ENCODE results near the gene CHRM2. TPM values are rescaled to one million over a fixed set of nuclear protein-coding genes. Genes with fewer than 3 reads are reported as not detected.

CHRM2 gene
- total RNA-seq, 4 donors from 2014 or later = 0.49 to 5.6 TPM; not detected in 2

DNA sequence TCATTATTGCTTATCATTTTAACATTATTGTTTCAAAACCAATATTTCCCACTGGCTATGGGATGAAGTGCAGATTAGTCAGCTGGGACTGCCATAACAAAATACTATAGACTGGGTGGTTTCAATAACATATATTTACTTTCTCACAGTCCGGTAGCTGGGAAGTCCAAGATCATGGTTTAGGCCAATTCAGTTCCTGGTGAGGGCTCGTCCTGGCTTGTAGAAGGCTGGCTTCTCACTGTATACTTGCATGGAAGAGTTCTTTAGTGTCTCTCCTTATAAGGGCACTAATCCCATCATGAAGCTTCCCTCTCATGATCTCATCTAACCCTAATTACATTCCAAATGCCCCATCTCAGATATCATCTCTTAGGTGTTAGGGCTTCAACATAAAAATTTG lies 101.3 kb downstream of the CHRM2 start:
- Histone ChIP-seq H3K27me3 (no peaks in the 10 kb centered on the region), H3K27ac (no peak overlapping the region), H3K4me1 (no peaks in the 10 kb centered on the region), H3K9me3 (no peaks in the 10 kb centered on the region), H3K4me3 (no peak overlapping the region), H3K36me3 (no peaks in the 10 kb centered on the region)
- DNase-seq = no peak
- TF ChIP-seq POLR2A (IDR thresholded peaks at IDR 0.05) = no peak
- TF ChIP-seq CTCF (IDR thresholded peaks at IDR 0.05) = no peak
- intact Hi-C loops (cut with DNase I; ENCODE audit: low total_unique reads) = no loop called here

GRCh38 chr7:136971776-136972175 lies 103.3 kb downstream of the CHRM2 start:
- intact Hi-C loops (cut with DNase I; ENCODE audit: low total_unique reads) = no loop called here
- Histone ChIP-seq H3K9me3 (no peaks in the 10 kb centered on the region), H3K4me3 (no peak overlapping the region), H3K4me1 (no peaks in the 10 kb centered on the region), H3K36me3 (no peaks in the 10 kb centered on the region), H3K27me3 (no peaks in the 10 kb centered on the region), H3K27ac (no peak overlapping the region)
- no peak for TF ChIP-seq POLR2A (IDR thresholded peaks at IDR 0.05)
- TF ChIP-seq CTCF (IDR thresholded peaks at IDR 0.05) = no peak
- no peak for DNase-seq

DNA sequence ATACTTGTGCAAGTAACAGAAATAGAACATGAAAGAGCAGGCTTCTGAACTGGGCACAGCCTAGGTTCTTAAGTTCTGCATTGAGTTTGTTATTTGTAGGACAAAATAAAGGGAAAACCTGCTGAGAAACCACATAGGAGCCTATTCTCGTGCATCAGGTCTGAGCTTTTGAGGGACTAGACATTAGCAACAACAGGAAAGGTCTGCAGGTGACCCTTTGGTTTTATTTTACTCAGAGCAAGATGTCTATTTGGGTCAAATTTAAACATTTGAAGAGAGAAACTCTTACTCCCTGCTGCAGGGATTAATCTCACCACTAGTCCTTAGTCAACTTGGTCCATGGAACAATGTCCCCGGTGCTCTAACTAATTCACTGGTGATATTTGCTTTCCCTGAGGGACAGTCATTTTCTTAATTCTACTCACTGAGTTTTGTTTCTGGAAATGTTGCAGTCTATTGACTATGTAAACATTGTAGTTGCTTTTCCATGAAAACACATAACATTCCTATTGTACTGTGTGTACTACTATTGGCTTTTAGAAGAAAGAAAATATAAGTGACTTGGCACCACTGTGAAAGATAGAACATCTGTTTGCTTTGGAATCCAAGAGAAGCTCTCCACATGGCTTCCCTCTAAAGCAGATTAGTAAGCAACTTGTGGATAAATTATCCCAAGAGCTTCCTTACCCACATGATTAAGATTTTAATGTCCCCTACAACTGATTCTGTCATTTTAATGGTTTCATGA lies 108.2 kb downstream of the CHRM2 start:
- intact Hi-C loops (cut with DNase I; ENCODE audit: low total_unique reads) = no loop called here
- Histone ChIP-seq H3K4me3 (no peak overlapping the region), H3K27ac (no peak overlapping the region), H3K4me1 (no peaks in the 10 kb centered on the region), H3K9me3 (no peaks in the 10 kb centered on the region), H3K36me3 (no peaks in the 10 kb centered on the region), H3K27me3 (no peaks in the 10 kb centered on the region)
- TF ChIP-seq POLR2A (IDR thresholded peaks at IDR 0.05) (no peak), CTCF (IDR thresholded peaks at IDR 0.05) (no peak)
- DNase-seq = no peak

DNA sequence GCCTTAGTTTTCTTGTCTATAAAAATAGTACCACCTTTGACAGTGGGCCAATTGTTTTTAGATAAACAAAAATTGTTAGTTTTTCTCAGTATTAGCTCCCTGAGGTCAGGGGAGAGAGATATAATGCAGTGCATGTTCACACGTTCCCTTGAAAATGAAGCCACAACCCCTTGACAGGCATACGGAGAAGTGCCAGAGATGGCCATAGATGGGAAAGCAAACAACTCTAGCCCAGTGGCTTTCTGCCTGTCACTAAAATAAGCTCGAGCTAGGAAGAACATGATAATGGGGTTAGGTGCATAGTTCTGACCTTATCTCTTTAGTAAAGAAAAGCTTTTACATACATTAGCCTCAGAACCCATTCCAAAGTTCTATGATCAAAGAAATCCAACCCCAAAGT lies 124.9 kb downstream of the CHRM2 start:
- H3K4me3 ChIP-seq = no peak overlapping the region
- no peak for TF ChIP-seq POLR2A (IDR thresholded peaks at IDR 0.05)
- no peak for TF ChIP-seq CTCF (IDR thresholded peaks at IDR 0.05)
- H3K4me1 ChIP-seq = no peaks in the 10 kb centered on the region
- H3K36me3 ChIP-seq = no peaks in the 10 kb centered on the region
- intact Hi-C loops (cut with DNase I; ENCODE audit: low total_unique reads) = no loop called here
- no peak for DNase-seq
- H3K27ac ChIP-seq = no peak overlapping the region
- H3K27me3 ChIP-seq = no peaks in the 10 kb centered on the region
- H3K9me3 ChIP-seq = no peaks in the 10 kb centered on the region

DNA sequence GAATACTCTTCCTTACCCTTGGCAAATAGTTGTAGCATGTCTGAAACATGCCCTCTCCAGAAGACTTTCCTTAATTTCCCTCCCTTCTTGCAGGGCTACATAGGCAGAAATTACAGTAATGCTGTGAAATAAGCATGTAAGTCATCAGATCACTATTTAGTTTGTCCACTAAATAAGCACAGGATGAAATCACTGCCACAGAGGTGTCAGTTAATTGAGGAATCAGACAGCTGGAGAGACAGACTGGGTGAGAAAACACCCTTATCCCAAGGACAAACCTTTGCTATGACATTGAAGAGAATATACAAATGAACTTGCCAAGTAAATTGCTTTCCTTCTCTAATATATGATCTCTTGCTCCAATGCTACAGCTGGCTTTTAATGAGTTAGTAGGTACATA lies 129.3 kb downstream of the CHRM2 start:
- no peak overlapping the region for H3K27ac ChIP-seq
- H3K4me1 ChIP-seq = no peaks in the 10 kb centered on the region
- TF ChIP-seq POLR2A (IDR thresholded peaks at IDR 0.05) = no peak
- no peak for TF ChIP-seq CTCF (IDR thresholded peaks at IDR 0.05)
- no peak overlapping the region for H3K4me3 ChIP-seq
- DNase-seq = no peak
- H3K36me3 ChIP-seq = no peaks in the 10 kb centered on the region
- intact Hi-C loops (cut with DNase I; ENCODE audit: low total_unique reads) = no loop called here
- no peaks in the 10 kb centered on the region for H3K27me3 ChIP-seq
- H3K9me3 ChIP-seq = no peaks in the 10 kb centered on the region

Measured in uterus (tissue), 4 donors.